Endodermal cell (in vitro differentiated cells): Measurements from ENCODE around the gene BRCC3. TPM values are rescaled to one million over a fixed set of nuclear protein-coding genes. Genes with fewer than 3 reads are reported as not detected.

Experiments used
- DNase-seq: peaks from one replicate; pipeline ENCODE4 v3.0.0-alpha.2; 2017
- H3K27ac ChIP-seq: 2 replicates; pipeline ENCODE4 v1.5.1; 2013; ENCODE audit warnings: mild to moderate bottlenecking, low read depth, low read length, moderate library complexity
- H3K27me3 ChIP-seq: 2 replicates; pipeline ENCODE4 v1.6.1; 2013; ENCODE audit warnings: mild to moderate bottlenecking, low read length, moderate library complexity; ENCODE audit not compliant: insufficient read depth, control insufficient read depth, poor library complexity, severe bottlenecking
- H3K36me3 ChIP-seq: 2 replicates; pipeline ENCODE4 v1.7.0; 2013; ENCODE audit warnings: mild to moderate bottlenecking, low read length, moderate library complexity; ENCODE audit not compliant: control insufficient read depth, insufficient read depth
- H3K4me1 ChIP-seq: one replicate; pipeline ENCODE4 v1.7.0; 2013; ENCODE audit warnings: low read length; ENCODE audit not compliant: control insufficient read depth, insufficient read depth
- H3K4me3 ChIP-seq: 2 replicates; pipeline ENCODE4 v1.5.1; 2013; ENCODE audit warnings: mild to moderate bottlenecking, low read length, moderate library complexity
- H3K9ac ChIP-seq: 2 replicates; pipeline ENCODE4 v1.6.1; 2013; ENCODE audit warnings: mild to moderate bottlenecking, low read length, moderate library complexity; ENCODE audit not compliant: poor library complexity, severe bottlenecking; ENCODE audit errors: extremely low read depth
- H3K9me3 ChIP-seq: 2 replicates; pipeline ENCODE4 v1.6.1; 2013; ENCODE audit warnings: mild to moderate bottlenecking, low read length, moderate library complexity; ENCODE audit not compliant: control insufficient read depth
- H3K27ac Mint-ChIP-seq: 2 replicates; pipeline ENCODE4 v1.8.0; 2020; ENCODE audit warnings: mixed read lengths
- H3K27me3 Mint-ChIP-seq: 2 replicates; pipeline ENCODE4 v1.8.0; 2021; ENCODE audit warnings: mild to moderate bottlenecking, mixed read lengths; ENCODE audit not compliant: insufficient read depth
- H3K36me3 Mint-ChIP-seq: 2 replicates; pipeline ENCODE4 v1.8.0; 2020; ENCODE audit warnings: low read depth, mixed read lengths
- H3K4me1 Mint-ChIP-seq: 2 replicates; pipeline ENCODE4 v1.8.0; 2020; ENCODE audit warnings: mixed read lengths
- H3K4me3 Mint-ChIP-seq: 2 replicates; pipeline ENCODE4 v1.8.0; 2020; ENCODE audit warnings: mild to moderate bottlenecking, moderate library complexity, mixed read lengths
- H3K9me3 Mint-ChIP-seq: 2 replicates; pipeline ENCODE4 v1.8.0; 2020; ENCODE audit warnings: mild to moderate bottlenecking, mixed read lengths
- CTCF ChIP-seq: fragments of 200-600 bp; sonication (generic); conservative IDR thresholded peaks from 2 replicates; pipeline ENCODE4 v1.5.0; 2021; ENCODE audit warnings: antibody characterized with exemption, mild to moderate bottlenecking
- WGBS, 2 experiments: methylation state at CpG; one replicate each; pipeline versions ENCODE4 v1.1.5 to v1.1.7; 2013; ENCODE audit warnings: missing lambda C conversion rate in 2 of 2, mixed read lengths in 1 of 2; ENCODE audit not compliant: insufficient coverage in 1 of 2, insufficient read length in 1 of 2; 5-methylcytosine and 5-hydroxymethylcytosine counted together
- total RNA-seq, 2 donors: library from RNA; stranded (reverse); fragmentation: NEBNext Ultra II Directional in 1 of 2; extraction: Animal tissue kit (Norgen Biotek cat#: 25700) in 1 of 2; gene quantifications; 2 replicates in 1 of 2; 3 replicates in 1 of 2; pipeline ENCODE4 v1.2.1, GENCODE V29; 2021

Gene BRCC3
- total RNA-seq, 2 donors from 2014 or later, result 21.9 to 22.8 TPM

- H3K27me3 Mint-ChIP-seq, result no peaks in the 10 kb centered on the region
- peak within 1 kb of the TSS; percentile 93 for H3K27ac Mint-ChIP-seq
- H3K4me1 Mint-ChIP-seq, result peaks cover 10% of the 10 kb centered on the region
- 0% methylated on average over 4 to 80 of the region's 82 CpGs for WGBS, 2 experiments
- TF ChIP-seq CTCF, result no peak
- H3K9me3 ChIP-seq, result no peaks in the 10 kb centered on the region
- H3K27me3 ChIP-seq, result no peaks in the 10 kb centered on the region
- peak within 1 kb of the TSS; percentile 89 for H3K9ac ChIP-seq
- peaks cover 2% of the 10 kb centered on the region for H3K36me3 Mint-ChIP-seq
- H3K36me3 ChIP-seq, result no peaks in the 10 kb centered on the region
- peak within 1 kb of the TSS; percentile 75 for H3K4me3 Mint-ChIP-seq
- H3K27ac ChIP-seq, result peak within 1 kb of the TSS; percentile 93
- DNase-seq, result peak; percentile 91
- H3K4me1 ChIP-seq, result no peaks in the 10 kb centered on the region
- H3K9me3 Mint-ChIP-seq, result peaks cover 48% of the 10 kb centered on the region
- H3K4me3 ChIP-seq, result peak within 1 kb of the TSS; percentile 89
These were observed 44.4 kb upstream of the BRCC3 start, which contains the start of gene FUNDC2 for GRCh38 chrX:155026727-155027508. FUNDC2 (plus strand) TSS chrX:155026844; CDS start chrX:155026939, 95 bp downstream.

- Histone ChIP-seq H3K4me3 (peak overlapping the region; percentile 89), H3K9ac (peak overlapping the region; percentile 89), H3K27ac (peak overlapping the region; percentile 93), H3K27me3 (no peaks in the 10 kb centered on the region), H3K4me1 (no peaks in the 10 kb centered on the region), H3K9me3 (no peaks in the 10 kb centered on the region), H3K36me3 (no peaks in the 10 kb centered on the region)
- H3K36me3 Mint-ChIP-seq, result peaks cover 2% of the 10 kb centered on the region
- WGBS, 2 experiments, result 20% methylated on average over 10 of the region's 14 CpGs; no CpG with 5 or more reads in 1 of the 2 experiments
- TF ChIP-seq CTCF, result no peak
- no peak for DNase-seq
- peak overlapping the region; percentile 90 for H3K27ac Mint-ChIP-seq
- peaks cover 45% of the 10 kb centered on the region for H3K9me3 Mint-ChIP-seq
- peak overlapping the region; percentile 75 for H3K4me3 Mint-ChIP-seq
- H3K4me1 Mint-ChIP-seq, result peaks cover 8% of the 10 kb centered on the region
- no peaks in the 10 kb centered on the region for H3K27me3 Mint-ChIP-seq
These were observed 43.7 kb upstream of the BRCC3 start for GRCh38 chrX:155027509-155028066.

- Mint-ChIP-seq H3K36me3 (peaks cover 2% of the 10 kb centered on the region), H3K4me1 (peaks cover 8% of the 10 kb centered on the region), H3K9me3 (peaks cover 47% of the 10 kb centered on the region), H3K4me3 (peak overlapping the region; percentile 75), H3K27me3 (no peaks in the 10 kb centered on the region), H3K27ac (peak overlapping the region; percentile 19)
- no peaks in the 10 kb centered on the region for H3K36me3 ChIP-seq
- peak overlapping the region; percentile 89 for H3K9ac ChIP-seq
- no peaks in the 10 kb centered on the region for H3K9me3 ChIP-seq
- no peak for TF ChIP-seq CTCF
- no peaks in the 10 kb centered on the region for H3K4me1 ChIP-seq
- H3K27ac ChIP-seq, result no peak overlapping the region
- peak overlapping the region; percentile 89 for H3K4me3 ChIP-seq
- DNase-seq, result no peak
- H3K27me3 ChIP-seq, result no peaks in the 10 kb centered on the region
- 67% methylated on average over 2 of the region's 3 CpGs; no CpG with 5 or more reads in 1 of the 2 experiments for WGBS, 2 experiments
These were observed 43.2 kb upstream of the BRCC3 start for GRCh38 chrX:155028129-155028528.
